Measurements from ENCODE around the gene RNPEPL1.

RNPEPL1 gene

DNA sequence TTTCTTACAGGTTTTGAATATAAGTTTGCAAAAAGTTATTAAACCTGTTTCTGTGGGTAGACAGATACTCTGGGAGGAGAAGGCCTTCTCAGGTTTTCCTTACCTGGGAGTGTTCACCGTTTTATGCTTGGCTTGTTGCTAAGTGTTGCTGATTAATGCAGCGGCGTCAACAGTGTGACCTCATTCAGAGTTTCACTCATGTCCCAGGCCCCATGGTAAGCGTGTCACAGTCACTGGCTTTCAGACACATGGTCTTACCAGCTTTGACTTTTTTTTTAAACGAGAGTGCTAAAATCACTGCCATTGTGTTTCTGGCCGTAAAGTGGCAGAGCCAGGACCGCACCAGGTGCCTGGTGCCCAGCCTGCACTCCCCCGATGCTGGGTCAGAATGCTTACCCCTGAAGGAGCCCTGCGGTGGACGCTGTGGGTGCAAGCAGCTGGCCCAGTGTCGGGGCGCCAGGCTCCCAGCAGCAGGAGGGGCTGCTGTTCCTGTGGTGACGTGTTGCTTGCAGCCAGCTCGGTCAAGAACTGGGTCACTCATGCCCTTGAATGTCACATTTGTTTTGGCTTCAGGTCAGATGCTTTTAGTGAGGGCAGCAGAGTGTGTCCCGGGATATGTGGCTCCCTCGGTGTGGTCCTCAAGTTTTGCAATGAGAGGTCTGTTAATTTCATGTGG is 21.7 kb downstream of the RNPEPL1 start:
- in situ Hi-C loops (cut with MboI; ENCODE audit: low sequenced_read_pairs): no loop called here

DNA sequence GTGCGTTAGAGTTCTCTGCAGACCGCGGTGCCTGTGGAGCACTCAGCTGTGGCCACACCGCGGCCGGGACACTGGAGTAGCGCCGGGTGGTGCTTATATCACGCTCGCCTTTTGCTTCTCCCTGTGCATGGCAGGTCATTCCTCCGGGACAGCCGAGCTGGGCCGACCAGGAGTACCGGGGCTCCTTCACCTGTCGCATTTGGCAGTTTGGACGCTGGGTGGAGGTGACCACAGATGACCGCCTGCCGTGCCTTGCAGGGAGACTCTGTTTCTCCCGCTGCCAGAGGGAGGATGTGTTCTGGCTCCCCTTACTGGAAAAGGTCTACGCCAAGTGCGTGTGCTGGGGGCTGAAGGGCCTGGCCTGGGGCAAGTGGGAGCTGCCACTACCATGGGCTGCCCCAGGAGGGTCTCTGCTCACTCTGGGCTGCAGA is 22.4 kb downstream of the RNPEPL1 start:
- in situ Hi-C loops (cut with MboI; ENCODE audit: low sequenced_read_pairs): no loop called here

DNA sequence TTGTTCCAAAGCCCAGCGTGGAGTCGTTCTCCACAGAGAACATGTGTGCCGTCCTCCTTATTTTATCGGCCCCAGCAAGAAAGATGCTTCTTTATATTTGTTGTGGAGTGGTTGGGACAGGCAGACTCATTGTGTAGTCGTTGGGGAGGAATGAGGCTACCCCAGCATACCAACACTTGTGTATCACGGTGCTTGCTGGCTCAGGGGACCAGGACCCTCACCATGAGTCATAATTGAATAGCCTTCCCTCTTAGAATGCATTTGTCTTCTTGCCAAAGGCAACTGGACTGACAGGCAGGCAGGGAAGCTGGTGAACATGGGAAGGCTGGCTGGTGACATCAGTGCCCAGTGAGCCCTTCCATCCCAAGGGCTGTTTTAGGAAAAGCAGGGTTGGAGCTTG is 22.9 kb downstream of the RNPEPL1 start:
- in situ Hi-C loops (cut with MboI; ENCODE audit: low sequenced_read_pairs): no loop called here

DNA sequence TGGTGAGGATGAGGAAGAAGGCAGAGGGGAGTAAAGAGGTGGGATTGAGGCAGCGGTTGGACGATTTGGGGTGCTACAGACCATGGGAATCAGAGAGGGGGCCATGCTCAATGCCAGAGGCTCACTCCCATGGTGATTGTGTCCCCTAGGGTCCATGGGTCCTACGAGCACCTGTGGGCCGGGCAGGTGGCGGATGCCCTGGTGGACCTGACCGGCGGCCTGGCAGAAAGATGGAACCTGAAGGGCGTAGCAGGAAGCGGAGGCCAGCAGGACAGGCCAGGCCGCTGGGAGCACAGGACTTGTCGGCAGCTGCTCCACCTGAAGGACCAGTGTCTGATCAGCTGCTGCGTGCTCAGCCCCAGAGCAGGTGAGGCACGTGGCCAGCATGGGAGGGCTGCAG is 23.5 kb downstream of the RNPEPL1 start:
- in situ Hi-C loops (cut with MboI; ENCODE audit: low sequenced_read_pairs): no loop called here

DNA sequence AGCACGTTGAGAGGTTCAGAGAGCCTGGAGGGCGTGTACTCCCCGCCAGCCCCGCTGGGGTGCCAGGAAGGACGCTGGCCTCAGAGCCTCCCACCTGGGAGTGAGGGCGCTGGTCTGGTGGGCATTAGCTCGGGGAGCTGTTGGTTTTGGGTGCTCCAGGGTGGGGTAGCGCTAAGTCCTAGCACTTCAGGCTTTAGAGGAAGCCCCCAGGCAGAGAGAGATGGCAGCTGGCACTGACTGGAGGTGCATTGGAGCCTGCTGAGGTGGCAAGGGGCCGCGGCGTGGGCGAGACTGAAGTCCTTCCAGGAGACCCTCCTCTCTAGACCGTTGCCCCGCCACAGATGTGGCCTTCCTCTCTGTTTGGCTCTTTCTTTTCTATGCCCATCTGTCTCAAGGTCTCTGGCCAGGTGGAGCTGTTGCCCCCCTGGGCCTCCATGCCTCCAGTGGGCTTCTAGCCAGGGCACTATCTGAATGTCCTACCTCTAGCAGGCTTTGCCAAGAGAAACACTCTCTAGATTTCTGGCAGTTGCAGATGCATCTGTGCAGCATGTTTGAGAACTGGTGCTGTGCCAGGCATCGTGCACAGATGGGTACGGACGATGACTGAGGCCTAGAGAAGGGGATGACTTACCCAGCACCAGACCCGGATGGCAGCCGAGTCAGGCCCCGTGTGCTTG is 24.9 kb downstream of the RNPEPL1 start:
- in situ Hi-C loops (cut with MboI; ENCODE audit: low sequenced_read_pairs): no loop called here

DNA sequence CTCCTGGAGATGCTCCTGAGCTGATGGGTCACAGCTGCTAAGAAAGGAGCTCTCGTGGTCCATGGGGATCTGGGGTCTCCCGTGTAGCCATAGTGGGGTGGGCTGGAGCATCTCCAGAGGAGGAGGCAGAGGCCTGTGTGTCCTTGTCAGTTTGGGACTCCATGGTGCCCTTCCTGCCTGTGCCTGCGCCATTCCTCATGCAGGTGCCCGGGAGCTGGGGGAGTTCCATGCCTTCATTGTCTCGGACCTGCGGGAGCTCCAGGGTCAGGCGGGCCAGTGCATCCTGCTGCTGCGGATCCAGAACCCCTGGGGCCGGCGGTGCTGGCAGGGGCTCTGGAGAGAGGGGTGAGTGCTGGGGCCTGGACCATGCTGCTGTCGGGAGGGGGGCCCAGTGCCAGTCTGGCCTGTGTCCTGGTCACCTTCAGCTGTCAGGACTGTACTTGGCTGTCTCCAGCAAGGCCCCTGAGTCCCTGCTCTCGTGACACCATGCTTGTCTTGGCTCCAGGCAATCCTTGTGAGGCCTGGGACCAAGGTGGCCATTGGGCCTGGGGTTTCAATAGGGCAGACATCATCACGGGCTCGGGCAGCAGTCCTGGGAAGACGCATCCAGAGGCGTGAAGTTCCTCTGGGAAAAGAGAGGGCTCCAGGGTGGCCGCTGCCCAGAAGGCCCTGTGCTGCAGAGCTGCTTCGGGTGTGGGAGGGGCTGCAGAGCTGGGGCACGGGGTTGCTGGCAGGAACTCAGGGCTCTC is 25.6 kb downstream of the RNPEPL1 start:
- in situ Hi-C loops (cut with MboI; ENCODE audit: low sequenced_read_pairs): no loop called here

DNA sequence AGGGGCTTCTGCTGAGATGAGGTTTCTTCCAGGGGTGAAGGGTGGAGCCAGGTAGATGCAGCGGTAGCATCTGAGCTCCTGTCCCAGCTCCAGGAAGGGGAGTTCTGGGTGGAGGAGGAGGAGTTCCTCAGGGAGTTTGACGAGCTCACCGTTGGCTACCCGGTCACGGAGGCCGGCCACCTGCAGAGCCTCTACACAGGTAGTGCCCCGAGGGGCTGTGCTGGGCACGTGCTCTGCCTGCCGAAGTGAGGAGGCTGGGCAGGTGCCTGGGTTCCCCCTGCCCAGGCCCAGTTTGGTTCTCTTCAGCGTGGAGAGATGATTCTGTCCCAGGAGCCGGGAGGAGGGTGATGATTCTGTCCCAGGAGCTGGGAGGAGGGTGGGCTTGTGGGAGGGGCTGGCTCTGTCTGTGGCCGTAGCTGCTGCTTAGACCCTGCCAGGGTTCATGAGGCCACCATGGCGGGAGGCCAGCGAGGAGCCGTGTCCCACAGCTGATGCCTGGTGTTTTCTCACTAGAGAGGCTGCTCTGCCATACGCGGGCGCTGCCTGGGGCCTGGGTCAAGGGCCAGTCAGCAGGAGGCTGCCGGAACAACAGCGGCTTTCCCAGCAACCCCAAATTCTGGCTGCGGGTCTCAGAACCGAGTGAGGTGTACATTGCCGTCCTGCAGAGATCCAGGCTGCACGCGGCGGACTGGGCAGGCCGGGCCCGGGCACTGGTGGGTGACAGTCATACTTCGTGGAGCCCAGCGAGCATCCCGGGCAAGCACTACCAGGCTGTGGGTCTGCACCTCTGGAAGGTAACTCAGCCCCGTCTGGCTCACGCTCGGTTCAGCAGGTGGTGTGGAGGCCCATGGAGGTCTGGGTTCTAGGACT is 26.5 kb downstream of the RNPEPL1 start:
- in situ Hi-C loops (cut with MboI; ENCODE audit: low sequenced_read_pairs): no loop called here

DNA sequence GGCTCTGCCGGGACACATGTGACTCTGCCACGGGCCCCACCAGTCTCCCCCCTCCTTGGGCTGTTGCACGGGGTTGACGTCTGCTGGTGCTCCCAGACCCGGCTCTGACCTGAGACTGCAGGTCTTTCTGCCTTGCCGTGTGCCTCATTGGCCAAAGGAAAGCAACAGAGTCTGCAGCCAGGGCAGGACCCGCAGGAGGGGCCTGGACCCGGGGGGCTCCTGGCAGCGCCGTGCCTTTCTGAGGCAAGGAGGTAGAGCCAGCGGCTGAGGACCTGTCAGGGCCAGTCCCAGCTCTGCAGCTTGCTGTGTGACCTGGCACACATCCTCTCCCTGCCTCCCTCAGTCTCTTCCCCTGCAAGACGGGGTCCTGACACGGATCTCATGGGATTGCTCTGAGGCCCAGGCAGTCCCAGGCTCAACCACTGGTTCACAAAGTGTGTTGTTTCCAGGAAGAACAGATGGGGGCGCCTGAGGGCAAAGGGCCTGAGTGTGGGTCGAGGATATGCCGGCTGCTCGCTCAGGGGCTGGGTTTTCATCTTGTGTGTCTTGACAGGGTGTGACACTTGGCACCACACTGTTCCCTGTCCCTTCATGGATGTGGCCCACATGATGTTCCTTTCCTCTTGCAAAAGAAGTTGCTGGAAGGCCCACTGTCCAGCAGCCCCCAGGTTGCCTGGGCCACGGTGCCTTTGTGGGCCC is 27.2 kb downstream of the RNPEPL1 start:
- in situ Hi-C loops (cut with MboI; ENCODE audit: low sequenced_read_pairs): no loop called here

DNA sequence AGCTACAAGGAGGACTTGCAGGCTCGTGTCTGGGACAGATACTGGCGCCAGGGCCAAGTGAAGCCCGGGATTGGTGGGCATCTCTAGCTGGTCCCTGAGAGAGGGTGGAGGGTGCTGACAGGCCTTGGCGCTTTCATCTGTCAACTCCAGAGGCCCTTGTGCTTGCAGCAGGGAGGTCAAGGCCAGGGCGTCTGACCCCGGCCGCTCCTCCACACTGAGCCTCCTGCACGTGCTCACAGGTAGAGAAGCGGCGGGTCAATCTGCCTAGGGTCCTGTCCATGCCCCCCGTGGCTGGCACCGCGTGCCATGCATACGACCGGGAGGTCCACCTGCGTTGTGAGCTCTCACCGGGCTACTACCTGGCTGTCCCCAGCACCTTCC is 27.8 kb downstream of the RNPEPL1 start:
- in situ Hi-C loops (cut with MboI; ENCODE audit: low sequenced_read_pairs): no loop called here

DNA sequence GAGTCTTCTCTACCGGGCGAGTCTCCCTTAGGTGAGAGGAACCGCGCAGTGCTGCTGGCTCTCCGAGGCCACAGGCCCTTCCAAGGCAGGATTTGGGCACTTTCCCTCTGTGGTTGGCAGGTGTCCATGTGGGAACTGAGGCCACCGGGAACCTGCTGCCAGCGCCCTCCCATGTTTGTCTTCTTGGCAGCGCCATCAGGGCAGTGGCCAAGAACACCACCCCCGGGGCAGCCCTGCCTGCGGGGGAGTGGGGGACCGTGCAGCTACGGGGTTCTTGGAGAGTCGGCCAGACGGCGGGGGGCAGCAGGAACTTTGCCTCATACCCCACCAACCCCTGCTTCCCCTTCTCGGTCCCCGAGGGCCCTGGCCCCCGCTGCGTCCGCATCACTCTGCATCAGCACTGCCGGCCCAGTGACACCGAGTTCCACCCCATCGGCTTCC is 28.2 kb downstream of the RNPEPL1 start:
- in situ Hi-C loops (cut with MboI; ENCODE audit: low sequenced_read_pairs): no loop called here

DNA sequence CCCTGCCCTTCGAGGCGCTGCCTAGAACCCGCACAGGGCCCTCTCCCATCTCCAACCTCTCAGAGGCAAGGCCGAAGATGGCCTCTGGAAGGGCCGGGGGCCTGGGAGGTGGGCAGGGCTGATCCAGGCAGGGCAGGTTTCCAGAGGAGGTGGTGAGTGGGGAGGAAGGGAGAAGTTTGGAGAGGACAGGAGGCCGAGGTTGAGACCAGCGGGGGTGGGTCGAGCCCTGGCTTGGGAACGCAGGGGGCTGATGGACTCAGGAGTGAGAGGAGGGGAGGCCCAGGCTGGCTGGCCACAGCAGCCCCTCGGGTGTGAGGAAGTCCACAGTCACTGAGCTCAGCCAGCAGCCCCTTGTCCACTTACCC is 28.8 kb downstream of the RNPEPL1 start:
- in situ Hi-C loops (cut with MboI; ENCODE audit: low sequenced_read_pairs): no loop called here

DNA sequence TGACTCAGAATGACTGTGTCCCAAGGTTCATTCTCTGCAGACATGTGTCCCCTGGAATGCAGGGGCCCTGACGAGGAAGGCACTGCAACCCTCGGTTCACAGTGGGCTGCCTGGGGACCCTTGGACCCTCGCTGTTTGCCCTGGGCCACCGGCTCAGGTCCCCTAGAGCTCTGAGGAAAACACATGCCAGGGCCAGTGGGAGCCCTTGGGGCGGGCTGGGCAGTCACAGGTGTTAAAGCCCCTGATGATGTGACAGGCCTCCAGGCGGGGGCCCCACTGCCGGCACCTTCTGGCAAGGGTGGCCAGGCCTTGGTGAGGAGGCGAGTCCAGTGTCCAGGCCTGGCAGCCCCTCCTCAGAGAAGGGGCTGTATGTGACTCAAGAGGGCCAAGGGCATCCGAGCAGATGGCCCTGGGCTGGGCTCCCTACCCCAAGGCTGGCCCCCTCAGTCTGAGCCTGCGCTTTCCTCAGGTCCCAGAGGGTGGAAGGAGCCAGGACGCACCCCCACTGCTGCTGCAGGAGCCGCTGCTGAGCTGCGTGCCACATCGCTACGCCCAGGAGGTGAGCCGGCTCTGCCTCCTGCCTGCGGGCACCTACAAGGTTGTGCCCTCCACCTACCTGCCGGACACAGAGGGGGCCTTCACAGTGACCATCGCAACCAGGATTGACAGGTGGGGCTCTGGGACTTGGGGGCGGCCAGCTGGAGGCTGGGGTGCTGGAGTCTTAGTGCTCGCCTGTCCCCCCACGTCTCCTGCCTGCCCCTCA is 29.3 kb downstream of the RNPEPL1 start:
- in situ Hi-C loops (cut with MboI; ENCODE audit: low sequenced_read_pairs): no loop called here

DNA sequence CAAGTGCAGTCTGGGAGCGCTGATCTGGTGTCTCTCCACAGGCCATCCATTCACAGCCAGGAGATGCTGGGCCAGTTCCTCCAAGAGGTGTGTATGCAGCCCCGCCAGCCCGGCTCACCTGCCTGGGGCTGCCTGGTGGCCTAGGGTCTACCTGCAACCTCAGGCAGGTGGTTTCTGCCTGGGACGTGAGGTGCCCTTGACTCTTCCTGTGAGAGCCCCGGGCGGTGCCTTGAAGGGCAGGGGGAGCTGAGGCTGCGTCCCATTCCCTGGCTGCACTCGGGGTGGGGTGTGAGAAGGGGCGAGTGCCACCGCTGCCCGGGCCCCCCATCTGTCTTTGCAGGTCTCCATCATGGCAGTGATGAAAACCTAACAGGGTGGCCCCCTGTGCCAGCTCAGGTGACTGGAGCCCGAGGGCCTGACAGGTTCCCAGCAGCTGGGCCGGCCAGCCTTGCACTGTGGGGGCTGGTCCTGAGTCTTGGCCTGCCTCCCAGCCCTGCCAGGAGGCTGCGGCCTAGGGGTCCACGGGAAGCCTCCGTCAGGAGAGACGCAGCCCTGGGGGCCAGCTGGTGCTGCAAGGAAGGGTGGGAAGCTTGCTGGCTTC is 30.1 kb downstream of the RNPEPL1 start:
- in situ Hi-C loops (cut with MboI; ENCODE audit: low sequenced_read_pairs): no loop called here

DNA sequence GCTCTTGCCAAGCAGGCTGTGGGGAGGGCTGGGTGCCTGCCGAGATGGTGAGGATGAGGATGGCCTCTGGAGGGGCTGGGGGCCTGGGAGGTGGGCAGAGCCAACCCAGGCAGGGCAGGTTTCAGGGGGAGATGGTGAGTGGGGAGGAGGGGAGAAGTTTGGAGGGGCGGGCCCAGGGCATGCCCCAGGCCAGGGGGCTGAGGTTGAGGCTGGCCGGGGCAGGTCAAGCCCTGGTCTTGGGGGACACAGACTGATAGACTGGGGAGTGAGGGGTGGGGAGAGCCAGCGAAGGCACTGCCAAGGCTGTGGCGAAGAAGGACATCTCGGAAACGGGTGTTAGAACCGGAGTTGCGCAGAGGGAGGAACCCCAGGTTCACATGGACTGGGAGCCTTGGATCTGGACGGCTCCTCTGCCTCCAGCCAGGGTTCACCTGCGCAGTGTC is 30.9 kb downstream of the RNPEPL1 start:
- in situ Hi-C loops (cut with MboI; ENCODE audit: low sequenced_read_pairs): no loop called here

DNA sequence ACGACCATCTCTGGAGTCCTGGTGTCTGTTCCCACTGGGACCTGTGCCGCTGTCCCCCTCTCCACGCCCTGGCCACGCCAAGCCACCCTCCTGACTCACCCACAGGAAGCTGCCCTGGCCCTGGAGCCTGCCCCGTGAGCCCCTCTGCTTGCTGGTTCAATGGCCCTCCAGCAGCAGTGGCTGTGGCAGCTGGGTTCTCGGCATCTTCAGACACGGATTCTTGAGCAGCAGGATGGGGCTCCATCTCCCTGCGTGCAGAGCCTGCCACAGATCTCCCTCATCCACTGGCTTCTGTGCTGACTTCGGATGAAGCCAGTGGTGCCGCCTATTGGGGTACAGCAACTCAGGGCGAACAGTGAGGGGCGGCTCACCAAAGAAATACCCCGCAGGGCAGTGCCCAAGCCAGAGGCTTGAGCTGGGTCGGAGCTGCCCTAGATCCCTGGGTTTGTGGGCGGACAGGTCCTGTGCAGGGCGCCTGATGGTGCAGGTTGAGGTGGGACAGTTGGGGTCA is 32.2 kb downstream of the RNPEPL1 start:
- in situ Hi-C loops (cut with MboI; ENCODE audit: low sequenced_read_pairs): no loop called here

DNA sequence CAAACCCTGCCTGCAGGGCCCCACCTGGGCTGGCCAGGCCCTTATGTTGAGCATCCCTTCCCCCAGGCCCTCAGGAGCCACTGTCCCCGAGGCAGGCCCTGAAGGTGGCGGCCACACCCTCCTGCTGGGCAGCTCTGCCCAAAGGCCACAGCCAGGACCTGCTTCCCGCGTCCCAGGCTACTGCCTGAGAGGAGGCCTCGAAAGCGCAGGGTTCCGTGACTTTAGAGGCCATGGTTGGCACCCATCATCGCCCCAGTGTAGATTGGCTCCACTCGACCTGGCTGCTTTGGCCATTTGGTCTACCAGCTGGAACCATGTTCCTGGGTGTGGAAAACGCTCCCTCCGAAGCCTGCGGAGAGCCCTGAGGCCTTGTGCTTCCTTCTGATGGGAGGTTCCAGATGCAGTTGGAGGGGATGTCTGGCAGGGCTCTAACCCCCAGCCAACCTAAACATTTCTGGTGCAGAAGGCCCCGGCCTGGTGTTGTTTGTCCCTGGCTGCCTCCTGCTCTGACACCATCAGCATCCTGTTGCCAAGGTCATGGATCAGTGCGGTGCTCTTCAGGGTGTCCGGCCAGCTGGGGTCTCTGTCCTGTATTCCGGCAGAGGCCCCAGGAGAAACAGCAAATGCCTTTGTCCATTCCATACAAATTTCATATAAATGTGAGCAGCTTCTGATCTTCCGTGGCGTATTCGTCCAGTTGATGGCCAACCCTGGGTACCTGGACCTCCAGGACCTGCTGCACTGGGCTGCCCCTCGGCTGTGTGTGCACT is 33.0 kb downstream of the RNPEPL1 start:
- in situ Hi-C loops (cut with MboI; ENCODE audit: low sequenced_read_pairs): no loop called here

DNA sequence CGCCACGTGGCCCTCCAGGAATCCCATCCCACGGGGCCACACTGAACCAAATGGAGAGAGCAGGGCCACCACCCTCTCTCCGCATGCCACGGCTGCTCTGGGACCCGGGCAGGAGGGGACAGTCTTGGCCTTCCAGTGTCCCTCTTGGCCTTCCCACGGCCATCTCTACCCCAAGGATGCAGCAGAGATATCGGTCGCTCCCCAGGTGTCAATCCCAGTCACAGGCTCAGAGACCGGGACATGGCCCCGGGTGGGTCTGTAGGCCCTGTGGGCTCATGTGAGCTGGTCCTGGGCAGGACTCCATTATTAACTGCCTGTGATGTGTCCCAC is 33.5 kb downstream of the RNPEPL1 start:
- in situ Hi-C loops (cut with MboI; ENCODE audit: low sequenced_read_pairs): no loop called here

DNA sequence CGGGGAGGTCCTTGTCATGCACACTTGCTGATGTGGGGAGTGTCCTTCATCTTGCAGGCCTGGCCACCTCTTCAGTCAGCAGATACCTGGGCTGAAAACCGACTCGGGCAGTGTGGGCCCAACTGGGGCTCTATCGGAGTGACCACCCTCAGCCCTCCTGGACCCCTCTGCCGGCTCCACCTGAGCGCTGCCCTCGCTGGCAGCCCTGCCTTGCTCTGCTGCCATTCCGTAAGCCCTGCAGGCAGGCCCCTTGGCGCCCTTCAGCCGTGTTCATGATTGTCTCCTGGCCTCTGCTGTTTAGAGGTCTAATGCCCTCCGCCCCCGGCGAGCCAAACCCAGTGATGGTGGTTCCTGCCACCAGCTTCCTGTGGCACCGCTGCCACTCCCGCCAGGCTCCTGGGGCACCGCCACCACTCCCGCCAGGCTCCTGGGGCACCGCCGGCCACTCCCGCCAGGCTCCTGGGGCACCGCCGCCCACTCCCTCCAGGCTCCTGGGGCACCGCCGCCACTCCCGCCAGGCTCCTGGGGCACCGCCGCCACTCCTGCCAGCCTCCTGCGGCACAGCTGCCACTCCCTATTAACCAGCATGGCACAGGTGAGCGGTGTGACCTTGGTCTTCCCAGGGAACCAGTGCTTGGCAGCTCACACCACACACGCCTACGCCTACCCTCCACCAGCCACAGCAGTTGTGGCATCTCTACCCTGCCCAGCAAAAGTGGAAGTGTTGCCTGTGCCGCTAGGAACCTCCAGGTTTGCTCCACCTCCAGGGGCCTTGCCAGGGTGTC is 34.2 kb downstream of the RNPEPL1 start:
- in situ Hi-C loops (cut with MboI; ENCODE audit: low sequenced_read_pairs): no loop called here
